Endothelial cell of umbilical vein (primary cell): Measurements from ENCODE around the gene NEIL3. TPM values are rescaled to one million over a fixed set of nuclear protein-coding genes. Genes with fewer than 3 reads are reported as not detected.

Experiments
- BruUV-seq: library from RNA; stranded (reverse); fragments of 400-500 nt; replicated peaks from 2 replicates; lab custom pipeline; 2021; lab: Mats Ljungman, UMichigan
- CTCF ChIA-PET: fragments of 300-600, 350-600 bp; sonication (Branson Sonifier 250); formaldehyde crosslinking; loops from one replicate; lab custom pipeline; 2021; ENCODE audit warnings: antibody characterized with exemption, inconsistent platforms; lab: Charles Lee
- POLR2A ChIA-PET: fragments of 300-600, 350-600 bp; sonication (Branson Sonifier 250); formaldehyde crosslinking; loops from one replicate; lab custom pipeline; 2021; ENCODE audit warnings: antibody characterized with exemption, inconsistent platforms; lab: Charles Lee
- DNase-seq: peaks from one replicate; pipeline ENCODE4 v3.0.0-alpha.2; 2011; ENCODE audit warnings: low read depth, low spot score
- FAIRE-seq: peaks from 2 replicates; lab custom pipeline; 2011; peaks lifted over from hg19 to GRCh38; lab: Jason Lieb, UNC
- H2AFZ ChIP-seq: 2 replicates; pipeline ENCODE4 v1.6.0; 2012; ENCODE audit warnings: low read depth, low read length, control low read depth, inconsistent platforms
- H3K27ac ChIP-seq: 2 replicates; pipeline ENCODE4 v1.5.1; 2011; ENCODE audit warnings: low read depth, mild to moderate bottlenecking, control low read depth, low read length, moderate library complexity; ENCODE audit not compliant: insufficient read depth
- H3K27me3 ChIP-seq, 2 experiments: 2 replicates each; pipeline versions ENCODE4 v1.6.0 to v1.6.1; 2011; ENCODE audit warnings: low read length in 2 of 2, mixed read lengths in 1 of 2; ENCODE audit not compliant: control insufficient read depth in 2 of 2, insufficient read depth in 2 of 2
- H3K36me3 ChIP-seq, 2 experiments: 2 replicates in 1 of 2; 3 replicates in 1 of 2; pipeline ENCODE4 v1.5.1; 2011; ENCODE audit warnings: low read length in 2 of 2, mild to moderate bottlenecking in 1 of 2, moderate library complexity in 1 of 2; ENCODE audit not compliant: control insufficient read depth in 2 of 2, insufficient read depth in 2 of 2; ENCODE audit errors: extremely low read depth in 1 of 2
- H3K4me1 ChIP-seq: 3 replicates; pipeline ENCODE4 v1.5.1; 2011; ENCODE audit warnings: mild to moderate bottlenecking, low read length; ENCODE audit not compliant: control insufficient read depth, insufficient read depth; ENCODE audit errors: extremely low read depth
- H3K4me2 ChIP-seq: 2 replicates; pipeline ENCODE4 v1.6.1; 2011; ENCODE audit warnings: low read length, control low read depth, mixed read lengths; ENCODE audit not compliant: insufficient read depth
- H3K4me3 ChIP-seq, 3 experiments: fragments of 200-600 bp in 1 of 3; sonication (generic), shearing (Covaris generic) in 1 of 3; replicated peaks in 1 of 3; 2 replicates each; pipeline ENCODE4 v1.5.1; 2011 to 2016; ENCODE audit warnings: control low read depth in 3 of 3, low read length in 3 of 3, mild to moderate bottlenecking in 2 of 3, inconsistent platforms in 1 of 3, low read depth in 1 of 3, moderate library complexity in 1 of 3; ENCODE audit not compliant: insufficient read depth in 1 of 3
- H3K79me2 ChIP-seq: 2 replicates; pipeline ENCODE4 v1.6.0; 2012; ENCODE audit warnings: low read length, inconsistent platforms; ENCODE audit not compliant: control insufficient read depth, insufficient read depth
- H3K9ac ChIP-seq: replicated peaks from 2 replicates; pipeline ENCODE3; 2011; ENCODE audit warnings: low read length, control low read depth; ENCODE audit not compliant: insufficient read depth; ENCODE audit errors: extremely low read depth
- H3K9me1 ChIP-seq: replicated peaks from 3 replicates; pipeline ENCODE4 v1.6.0; 2011; ENCODE audit warnings: mild to moderate bottlenecking, low read length; ENCODE audit not compliant: control insufficient read depth, insufficient read depth; ENCODE audit errors: extremely low read depth
- H3K9me3 ChIP-seq: replicated peaks from 2 replicates; pipeline ENCODE4 v1.5.1; 2012; ENCODE audit warnings: low read length, inconsistent platforms; ENCODE audit not compliant: control insufficient read depth, insufficient read depth
- H4K20me1 ChIP-seq: replicated peaks from 2 replicates; pipeline ENCODE3; 2011; ENCODE audit warnings: mild to moderate bottlenecking, low read length; ENCODE audit not compliant: control insufficient read depth, insufficient read depth; ENCODE audit errors: extremely low read depth
- FOS ChIP-seq: IDR thresholded peaks from 2 replicates; pipeline ENCODE4 v1.6.1; 2011; ENCODE audit warnings: mild to moderate bottlenecking, low read length, moderate library complexity, borderline replicate concordance; ENCODE audit not compliant: insufficient read depth
- GATA2 ChIP-seq: IDR thresholded peaks from 2 replicates; pipeline ENCODE4 v1.7.0; 2011; ENCODE audit warnings: low read depth, mild to moderate bottlenecking, moderate library complexity, mixed read lengths, low read length; ENCODE audit not compliant: insufficient read length, insufficient read depth
- JUN ChIP-seq: IDR thresholded peaks from 2 replicates; pipeline ENCODE4 v1.6.1; 2011; ENCODE audit warnings: borderline replicate concordance, low read depth; ENCODE audit not compliant: insufficient read length, insufficient read depth
- MYC ChIP-seq: IDR thresholded peaks from one replicate; pipeline ENCODE4 v1.6.1; 2011; ENCODE audit warnings: mild to moderate bottlenecking, low read depth, low read length
- dilution Hi-C: fragments of 300-500 bp; cut with MboI; formaldehyde crosslinking; loops from one replicate; pipeline ENCODE4 v1.15.0; 2019; ENCODE audit warnings: low sequenced_read_pairs; ENCODE audit not compliant: extremely low pct_ligation_motif_present
- intact Hi-C: fragments of 100-400 bp; cut with micrococcal nuclease; formaldehyde crosslinking; loops from one replicate; pipeline ENCODE4 v1.10.0; 2022
- polyA plus RNA-seq, 4 experiments: library from polyadenylated mRNA; depleted of rRNA in 3 of 4; stranded (reverse) in 3 of 4; unstranded in 1 of 4; fragments of >200 nt; gene quantifications; 2 replicates each; pipeline versions ENCODE4 v1.2.1 to v1.2.3, GENCODE V29; 2011 to 2012; ENCODE audit warnings: missing spikeins in 1 of 4
- total RNA-seq: library from RNA; stranded (reverse); gene quantifications from 2 replicates; pipeline ENCODE4 v1.2.3, GENCODE V29; 2021
- TF ChIP-seq, protein P1 (sequence below), 2 donors: IDR thresholded peaks; 1 replicate in 1 of 2; 2 replicates in 1 of 2; pipeline ENCODE4 v1.5.1; 2011; ENCODE audit warnings: low read length in 2 of 2, mild to moderate bottlenecking in 2 of 2, moderate library complexity in 2 of 2, control low read depth in 1 of 2, inconsistent platforms in 1 of 2, low read depth in 1 of 2; ENCODE audit not compliant: insufficient read depth in 1 of 2; ENCODE audit errors: extremely low read depth in 1 of 2
- TF ChIP-seq, protein P2 (sequence below): IDR thresholded peaks from 2 replicates; pipeline ENCODE4 v1.6.1; 2011; ENCODE audit not compliant: insufficient read depth, insufficient read length

NEIL3 gene
- total and polyA plus RNA-seq, 2 donors (not counting 3 experiments of a cell fraction or from before 2014, with no cell fraction given), result 3.7 to 6.9 TPM

DNA sequence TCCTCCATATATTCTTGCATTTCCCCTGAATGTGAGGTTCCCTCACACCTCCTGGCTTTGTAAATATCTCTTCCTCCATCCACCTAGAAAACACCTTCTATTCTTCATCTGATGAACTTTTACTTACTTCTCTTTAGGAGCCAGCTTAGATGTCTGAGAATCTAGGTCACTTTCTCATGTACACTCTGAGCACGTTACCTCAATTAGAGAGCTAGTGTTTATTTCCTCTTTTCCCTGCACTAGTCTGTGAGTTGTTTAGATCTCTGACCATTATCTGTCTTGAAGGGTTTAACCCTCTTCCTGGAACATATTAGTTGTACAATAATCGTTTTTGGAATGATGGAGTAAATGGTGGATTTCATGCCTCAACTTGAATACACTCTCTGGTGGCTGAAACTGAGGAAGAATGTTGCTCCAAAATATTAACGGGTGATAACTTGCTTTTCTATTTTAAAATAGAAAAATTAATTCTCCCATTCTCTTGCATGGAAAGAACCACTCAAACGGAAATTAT is 8.5 kb upstream of the NEIL3 start:
- FAIRE-seq, result no peak
- CTCF ChIA-PET, result interaction anchor here (0.7 to 1.5 kb wide), 2 partner anchors 9 to 11 kb away, joined by 3 to 4 read pairs; partner anchors contain the start of gene NEIL3

More for the DNA sequence above, 8.5 kb upstream of the NEIL3 start:
- TF ChIP-seq, protein P1, sequence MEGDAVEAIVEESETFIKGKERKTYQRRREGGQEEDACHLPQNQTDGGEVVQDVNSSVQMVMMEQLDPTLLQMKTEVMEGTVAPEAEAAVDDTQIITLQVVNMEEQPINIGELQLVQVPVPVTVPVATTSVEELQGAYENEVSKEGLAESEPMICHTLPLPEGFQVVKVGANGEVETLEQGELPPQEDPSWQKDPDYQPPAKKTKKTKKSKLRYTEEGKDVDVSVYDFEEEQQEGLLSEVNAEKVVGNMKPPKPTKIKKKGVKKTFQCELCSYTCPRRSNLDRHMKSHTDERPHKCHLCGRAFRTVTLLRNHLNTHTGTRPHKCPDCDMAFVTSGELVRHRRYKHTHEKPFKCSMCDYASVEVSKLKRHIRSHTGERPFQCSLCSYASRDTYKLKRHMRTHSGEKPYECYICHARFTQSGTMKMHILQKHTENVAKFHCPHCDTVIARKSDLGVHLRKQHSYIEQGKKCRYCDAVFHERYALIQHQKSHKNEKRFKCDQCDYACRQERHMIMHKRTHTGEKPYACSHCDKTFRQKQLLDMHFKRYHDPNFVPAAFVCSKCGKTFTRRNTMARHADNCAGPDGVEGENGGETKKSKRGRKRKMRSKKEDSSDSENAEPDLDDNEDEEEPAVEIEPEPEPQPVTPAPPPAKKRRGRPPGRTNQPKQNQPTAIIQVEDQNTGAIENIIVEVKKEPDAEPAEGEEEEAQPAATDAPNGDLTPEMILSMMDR (IDR thresholded peaks at IDR 0.05; ENCODE audit: extremely low read depth in 1 of 2, insufficient read depth in 1 of 2, low read depth in 1 of 2, low read length in 2 of 2), result no peak
- TF ChIP-seq FOS (no peak), MYC (no peak), GATA2 (no peak), JUN (no peak)
- TF ChIP-seq, protein P2, sequence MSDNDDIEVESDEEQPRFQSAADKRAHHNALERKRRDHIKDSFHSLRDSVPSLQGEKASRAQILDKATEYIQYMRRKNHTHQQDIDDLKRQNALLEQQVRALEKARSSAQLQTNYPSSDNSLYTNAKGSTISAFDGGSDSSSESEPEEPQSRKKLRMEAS, result no peak
- no peak for DNase-seq
- intact Hi-C loops, result no loop called here
- Histone ChIP-seq H4K20me1 (no peaks in the 10 kb centered on the region), H3K27me3 (no peaks in the 10 kb centered on the region), H2AFZ (no peak overlapping the region), H3K36me3 (no peaks in the 10 kb centered on the region), H3K4me2 (no peak overlapping the region), H3K4me1 (no peaks in the 10 kb centered on the region), H3K9me1 (no peaks in the 10 kb centered on the region), H3K27ac (no peak overlapping the region), H3K79me2 (no peaks in the 10 kb centered on the region), H3K9me3 (no peaks in the 10 kb centered on the region), H3K4me3 (no peak overlapping the region), H3K9ac (no peak overlapping the region)
- dilution Hi-C loops, result no loop called here
- no TSS peak for BruUV-seq
- POLR2A ChIA-PET, result no interaction called here
